ENCODE measurements around the gene RMDN2.

Gene RMDN2

GRCh38 chr2:37877457-37878315 is 47.4 kb upstream of the RMDN2 start:
- peak; percentile 76 for TF ChIP-seq CTCF (IDR thresholded peaks at IDR 0.05; ENCODE audit: low read depth, low read length)
- TF ChIP-seq EZH2phosphoT487 (IDR thresholded peaks at IDR 0.05; ENCODE audit: low read depth), result no peak
- no peaks in the 10 kb centered on the region for H3K9me3 ChIP-seq (ENCODE audit: insufficient read depth, low read length)
- peaks cover under 1% of the 10 kb centered on the region for H3K4me1 ChIP-seq (ENCODE audit: low read length)
- H3K4me2 ChIP-seq (ENCODE audit: low read length), result peak overlapping the region; percentile 49
- H4K20me1 ChIP-seq (ENCODE audit: insufficient read depth, low read length), result no peaks in the 10 kb centered on the region
- peaks cover 61% of the 10 kb centered on the region for H3K27me3 ChIP-seq (ENCODE audit: low read depth, low read length)
- no peaks in the 10 kb centered on the region for H3K79me2 ChIP-seq (ENCODE audit: low read length)
- H2AFZ ChIP-seq (ENCODE audit: low read depth, low read length), result no peak overlapping the region
- H3K36me3 ChIP-seq (replicated peaks; ENCODE audit: low read depth, low read length), result no peaks in the 10 kb centered on the region
- no peak overlapping the region for H3K4me3 ChIP-seq (ENCODE audit: low read length)
- H3K9ac ChIP-seq (ENCODE audit: low read length), result no peak overlapping the region
- no peak overlapping the region for H3K27ac ChIP-seq (ENCODE audit: low read length)

- no peaks in the 10 kb centered on the region for H3K36me3 ChIP-seq (replicated peaks; ENCODE audit: low read depth, low read length)
- no peak for TF ChIP-seq CTCF (IDR thresholded peaks at IDR 0.05; ENCODE audit: low read depth, low read length)
- no peak for TF ChIP-seq EZH2phosphoT487 (IDR thresholded peaks at IDR 0.05; ENCODE audit: low read depth)
- H3K4me1 ChIP-seq (ENCODE audit: low read length), result no peaks in the 10 kb centered on the region
- H3K9me3 ChIP-seq (ENCODE audit: insufficient read depth, low read length), result no peaks in the 10 kb centered on the region
- H3K79me2 ChIP-seq (ENCODE audit: low read length), result no peaks in the 10 kb centered on the region
- H3K4me3 ChIP-seq (ENCODE audit: low read length), result no peak overlapping the region
- no peak overlapping the region for H3K27ac ChIP-seq (ENCODE audit: low read length)
- H3K9ac ChIP-seq (ENCODE audit: low read length), result no peak overlapping the region
- no peak overlapping the region for H2AFZ ChIP-seq (ENCODE audit: low read depth, low read length)
- H4K20me1 ChIP-seq (ENCODE audit: insufficient read depth, low read length), result no peaks in the 10 kb centered on the region
- H3K27me3 ChIP-seq (ENCODE audit: low read depth, low read length), result peaks cover 55% of the 10 kb centered on the region
- no peak overlapping the region for H3K4me2 ChIP-seq (ENCODE audit: low read length)
These were observed 46.6 kb upstream of the RMDN2 start for GRCh38 chr2:37878536-37878935.

GRCh38 chr2:37880551-37880950 is 44.5 kb upstream of the RMDN2 start:
- Histone ChIP-seq H2AFZ (ENCODE audit: low read depth, low read length) (no peak overlapping the region), H3K27ac (ENCODE audit: low read length) (no peak overlapping the region), H3K79me2 (ENCODE audit: low read length) (no peaks in the 10 kb centered on the region), H3K4me2 (ENCODE audit: low read length) (no peak overlapping the region), H3K4me1 (ENCODE audit: low read length) (no peaks in the 10 kb centered on the region), H3K27me3 (ENCODE audit: low read depth, low read length) (peaks cover 34% of the 10 kb centered on the region), H3K4me3 (ENCODE audit: low read length) (no peak overlapping the region), H4K20me1 (ENCODE audit: insufficient read depth, low read length) (no peaks in the 10 kb centered on the region), H3K9ac (ENCODE audit: low read length) (no peak overlapping the region), H3K36me3 (replicated peaks; ENCODE audit: low read depth, low read length) (no peaks in the 10 kb centered on the region), H3K9me3 (ENCODE audit: insufficient read depth, low read length) (no peaks in the 10 kb centered on the region)
- TF ChIP-seq CTCF (IDR thresholded peaks at IDR 0.05; ENCODE audit: low read depth, low read length) (no peak), EZH2phosphoT487 (IDR thresholded peaks at IDR 0.05; ENCODE audit: low read depth) (no peak)

GRCh38 chr2:37881397-37881796 is 43.7 kb upstream of the RMDN2 start:
- no peaks in the 10 kb centered on the region for H3K4me1 ChIP-seq (ENCODE audit: low read length)
- H3K9me3 ChIP-seq (ENCODE audit: insufficient read depth, low read length), result no peaks in the 10 kb centered on the region
- no peak overlapping the region for H3K27ac ChIP-seq (ENCODE audit: low read length)

More at GRCh38 chr2:37881397-37881796, 43.7 kb upstream of the RMDN2 start:
- TF ChIP-seq CTCF (IDR thresholded peaks at IDR 0.05; ENCODE audit: low read depth, low read length) (no peak), EZH2phosphoT487 (IDR thresholded peaks at IDR 0.05; ENCODE audit: low read depth) (no peak)
- no peak overlapping the region for H3K9ac ChIP-seq (ENCODE audit: low read length)
- H3K27me3 ChIP-seq (ENCODE audit: low read depth, low read length), result peaks cover 41% of the 10 kb centered on the region
- H3K4me2 ChIP-seq (ENCODE audit: low read length), result no peak overlapping the region
- no peak overlapping the region for H3K4me3 ChIP-seq (ENCODE audit: low read length)
- H2AFZ ChIP-seq (ENCODE audit: low read depth, low read length), result no peak overlapping the region
- no peaks in the 10 kb centered on the region for H4K20me1 ChIP-seq (ENCODE audit: insufficient read depth, low read length)
- no peaks in the 10 kb centered on the region for H3K36me3 ChIP-seq (replicated peaks; ENCODE audit: low read depth, low read length)
- H3K79me2 ChIP-seq (ENCODE audit: low read length), result no peaks in the 10 kb centered on the region

All from OCI-LY3 (cell line).